Measurements from ENCODE around the gene ATF6. TPM values are rescaled to one million over a fixed set of nuclear protein-coding genes. Genes with fewer than 3 reads are reported as not detected.

The ATF6 gene
- total and polyA plus RNA-seq, 2 of the 4 experiments (the other 2 are of a cell fraction): 12.2 to 17.6 TPM

- H2AK5ac ChIP-seq (ENCODE audit: low read depth, low read length): no peak overlapping the region
- no peak for ATAC-seq (ENCODE audit: low read depth)
- TF ChIP-seq CHD1 (IDR thresholded peaks at IDR 0.05; ENCODE audit: low read depth, low read length) (no peak), FOS (IDR thresholded peaks at IDR 0.05; ENCODE audit: low read depth, low read length) (no peak), MAFK (IDR thresholded peaks at IDR 0.05; ENCODE audit: low read depth, low read length) (no peak), CEBPB (IDR thresholded peaks at IDR 0.05; ENCODE audit: low read depth, low read length) (no peak), ELK1 (IDR thresholded peaks at IDR 0.05; ENCODE audit: borderline replicate concordance, low read depth, low read length) (no peak), CTCF (conservative IDR thresholded peaks at IDR 0.05; ENCODE audit: low read depth, low read length) (no peak), RCOR1 (IDR thresholded peaks at IDR 0.05; ENCODE audit: insufficient replicate concordance, low read length) (no peak), RFX5 (IDR thresholded peaks at IDR 0.05; ENCODE audit: low read depth, low read length) (no peak), MAZ (IDR thresholded peaks at IDR 0.05; ENCODE audit: borderline replicate concordance, low read depth, low read length) (no peak), BHLHE40 (IDR thresholded peaks at IDR 0.05; ENCODE audit: low read depth, low read length) (no peak)
- TF ChIP-seq, protein P1, sequence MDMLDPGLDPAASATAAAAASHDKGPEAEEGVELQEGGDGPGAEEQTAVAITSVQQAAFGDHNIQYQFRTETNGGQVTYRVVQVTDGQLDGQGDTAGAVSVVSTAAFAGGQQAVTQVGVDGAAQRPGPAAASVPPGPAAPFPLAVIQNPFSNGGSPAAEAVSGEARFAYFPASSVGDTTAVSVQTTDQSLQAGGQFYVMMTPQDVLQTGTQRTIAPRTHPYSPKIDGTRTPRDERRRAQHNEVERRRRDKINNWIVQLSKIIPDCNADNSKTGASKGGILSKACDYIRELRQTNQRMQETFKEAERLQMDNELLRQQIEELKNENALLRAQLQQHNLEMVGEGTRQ (IDR thresholded peaks at IDR 0.05; ENCODE audit: low read depth, low read length): no peak
- no peaks in the 10 kb centered on the region for H4K20me1 ChIP-seq (ENCODE audit: insufficient read depth, low read length)
- no peak overlapping the region for H2BK120ac ChIP-seq (ENCODE audit: low read depth, low read length)
- no peaks in the 10 kb centered on the region; the same call in 1 of the 2 replicates for H3K9me1 ChIP-seq (ENCODE audit: insufficient read depth, low read length)
- H4K91ac ChIP-seq (ENCODE audit: insufficient read depth, low read depth, low read length): no peak overlapping the region
- H2AK9ac ChIP-seq (replicated peaks; ENCODE audit: low read depth, low read length, poor library complexity): no peak overlapping the region
- no peaks in the 10 kb centered on the region for H3K36me3 ChIP-seq (ENCODE audit: control insufficient read depth, insufficient read depth, low read length)
- H3K27me3 ChIP-seq (ENCODE audit: control insufficient read depth, insufficient read depth, low read length): peaks cover 11% of the 10 kb centered on the region
- 93% methylated on average over 2 of the region's 9 CpGs; no CpG with 5 or more reads in 1 of the 2 experiments for WGBS, 2 experiments (ENCODE audit: extremely low coverage in 2 of 2, insufficient read length in 1 of 2)
- H3K9ac ChIP-seq (ENCODE audit: low read depth, low read length): no peak overlapping the region
- H3K79me1 ChIP-seq (ENCODE audit: low read depth in 1 of 2, low read length in 2 of 2): no peaks in the 10 kb centered on the region
- intact Hi-C loops (cut with micrococcal nuclease) (no loop called here), in situ Hi-C loops (cut with MboI; ENCODE audit: low sequenced_read_pairs) (no loop called here), dilution Hi-C loops (cut with HindIII; ENCODE audit: low sequenced_read_pairs, unreplicated experiment) (no loop called here)
- ChIA-PET POLR2A (ENCODE audit: unreplicated experiment) (no interaction called here), CTCF (no interaction called here)
- H3K4me3 ChIP-seq (ENCODE audit: insufficient read depth, low read depth, low read length): no peak overlapping the region
- no peak overlapping the region for H2BK20ac ChIP-seq (ENCODE audit: low read depth, low read length)
- H3K4ac ChIP-seq (ENCODE audit: low read depth, low read length): no peak overlapping the region
- no peak overlapping the region for H3K23ac ChIP-seq (ENCODE audit: low read depth, low read length)
- no peak overlapping the region for H3K4me2 ChIP-seq (ENCODE audit: low read depth, low read length)
- no peaks in the 10 kb centered on the region for H3K4me1 ChIP-seq (ENCODE audit: control insufficient read depth, insufficient read depth, low read length)
- no peak overlapping the region for H3K27ac ChIP-seq (ENCODE audit: insufficient read depth, low read length)
- H2AFZ ChIP-seq (replicated peaks; ENCODE audit: low read length, poor library complexity): no peak overlapping the region
- no TSS peak for BruUV-seq (replicated peaks)
- no peak overlapping the region for H4K8ac ChIP-seq (ENCODE audit: low read depth in 2 of 2, low read length in 2 of 2)
- no peak overlapping the region for H4K5ac ChIP-seq (ENCODE audit: low read depth, low read length)
- H2BK5ac ChIP-seq (ENCODE audit: low read depth, low read length, poor library complexity, severe bottlenecking): no peak overlapping the region
- H3K18ac ChIP-seq (ENCODE audit: low read depth, low read length): no peak overlapping the region
- no peaks in the 10 kb centered on the region; the same call in 1 of the 2 replicates for H3K9me3 ChIP-seq (ENCODE audit: control insufficient read depth, insufficient read depth, low read length)
- no peak for DNase-seq
- no peak overlapping the region for H3K56ac ChIP-seq (ENCODE audit: extremely low read depth, insufficient read depth, low read length)
- H2BK15ac ChIP-seq (ENCODE audit: low read depth, low read length): no peak overlapping the region
- no peak overlapping the region for H3K14ac ChIP-seq (replicated peaks; ENCODE audit: low read depth, low read length)
Observed at GRCh38 chr1:161972828-161973227, 206.7 kb downstream of the ATF6 start.
